MV-4-11 (cell line): ENCODE measurements around the gene DUSP5.
"Not testable (repeated sequence)": the region's sequence is repeated elsewhere in the genome, so short reads cannot be mapped to it uniquely, and the experiment has no call there.

Experiments used
- DNase-seq: peaks from one replicate; lab custom pipeline; 2025; lab: John Stamatoyannopoulos, UW

DUSP5 gene

GRCh38 chr10:110523736-110524135, 26.0 kb downstream of the DUSP5 start:
- no peak for DNase-seq

- no peak for DNase-seq
Observed at GRCh38 chr10:110524179-110524858, 26.6 kb downstream of the DUSP5 start.

- no peak for DNase-seq
Observed at GRCh38 chr10:110524859-110525232, 27.1 kb downstream of the DUSP5 start.

GRCh38 chr10:110525349-110526260, 27.9 kb downstream of the DUSP5 start:
- no peak for DNase-seq

GRCh38 chr10:110527731-110528171, 30.0 kb downstream of the DUSP5 start:
- DNase-seq = no peak

GRCh38 chr10:110528224-110528996, 30.7 kb downstream of the DUSP5 start:
- no peak for DNase-seq

- not testable (repeated sequence) for DNase-seq
Observed at GRCh38 chr10:110528997-110529524, 31.4 kb downstream of the DUSP5 start.

- DNase-seq = no peak
Observed at GRCh38 chr10:110529596-110530011, 31.9 kb downstream of the DUSP5 start.

GRCh38 chr10:110530131-110530831, 32.6 kb downstream of the DUSP5 start:
- no peak for DNase-seq

- DNase-seq = no peak
Observed at GRCh38 chr10:110531687-110532086, 34.0 kb downstream of the DUSP5 start.

GRCh38 chr10:110532628-110533027, 34.9 kb downstream of the DUSP5 start:
- DNase-seq = peak; percentile 35

GRCh38 chr10:110533149-110533548, 35.4 kb downstream of the DUSP5 start:
- DNase-seq = peak; percentile 74

GRCh38 chr10:110534571-110534970, 36.9 kb downstream of the DUSP5 start:
- DNase-seq = no peak

GRCh38 chr10:110535958-110536891, 38.5 kb downstream of the DUSP5 start:
- peak; percentile 84 for DNase-seq

- DNase-seq = no peak
Observed at GRCh38 chr10:110539091-110539490, 41.4 kb downstream of the DUSP5 start.

- no peak for DNase-seq
Observed at GRCh38 chr10:110540031-110540430, 42.3 kb downstream of the DUSP5 start.

GRCh38 chr10:110544958-110545537, 47.3 kb downstream of the DUSP5 start:
- peak; percentile 89 for DNase-seq

GRCh38 chr10:110546077-110546476, 48.4 kb downstream of the DUSP5 start:
- DNase-seq = no peak

- no peak for DNase-seq
Observed at GRCh38 chr10:110546499-110547110, 48.9 kb downstream of the DUSP5 start.
